ENCODE measurements around the gene IRX2.

IRX2 gene

GRCh38 chr5:2704806-2705645 is 46.5 kb downstream of the IRX2 start:
- ChIA-PET CTCF (no interaction called here), POLR2A (no interaction called here)
- TF ChIP-seq, protein P1, sequence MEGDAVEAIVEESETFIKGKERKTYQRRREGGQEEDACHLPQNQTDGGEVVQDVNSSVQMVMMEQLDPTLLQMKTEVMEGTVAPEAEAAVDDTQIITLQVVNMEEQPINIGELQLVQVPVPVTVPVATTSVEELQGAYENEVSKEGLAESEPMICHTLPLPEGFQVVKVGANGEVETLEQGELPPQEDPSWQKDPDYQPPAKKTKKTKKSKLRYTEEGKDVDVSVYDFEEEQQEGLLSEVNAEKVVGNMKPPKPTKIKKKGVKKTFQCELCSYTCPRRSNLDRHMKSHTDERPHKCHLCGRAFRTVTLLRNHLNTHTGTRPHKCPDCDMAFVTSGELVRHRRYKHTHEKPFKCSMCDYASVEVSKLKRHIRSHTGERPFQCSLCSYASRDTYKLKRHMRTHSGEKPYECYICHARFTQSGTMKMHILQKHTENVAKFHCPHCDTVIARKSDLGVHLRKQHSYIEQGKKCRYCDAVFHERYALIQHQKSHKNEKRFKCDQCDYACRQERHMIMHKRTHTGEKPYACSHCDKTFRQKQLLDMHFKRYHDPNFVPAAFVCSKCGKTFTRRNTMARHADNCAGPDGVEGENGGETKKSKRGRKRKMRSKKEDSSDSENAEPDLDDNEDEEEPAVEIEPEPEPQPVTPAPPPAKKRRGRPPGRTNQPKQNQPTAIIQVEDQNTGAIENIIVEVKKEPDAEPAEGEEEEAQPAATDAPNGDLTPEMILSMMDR (IDR thresholded peaks at IDR 0.05; ENCODE audit: control extremely low read depth, extremely low read depth, low read depth, missing control alignments), result no peak
- DNase-seq (ENCODE audit: extremely low spot score), result no peak

- ChIA-PET POLR2A (no interaction called here), CTCF (no interaction called here)
- TF ChIP-seq, protein P1 (IDR thresholded peaks at IDR 0.05; ENCODE audit: control extremely low read depth, extremely low read depth, low read depth, missing control alignments), result no peak
- DNase-seq (ENCODE audit: extremely low spot score), result no peak
Observed at GRCh38 chr5:2704111-2704510, 47.4 kb downstream of the IRX2 start.

- POLR2A ChIA-PET, result no interaction called here
- TF ChIP-seq, protein P1 (IDR thresholded peaks at IDR 0.05; ENCODE audit: control extremely low read depth, extremely low read depth, low read depth, missing control alignments), result no peak
- CTCF ChIA-PET, result no interaction called here
- no peak for DNase-seq (ENCODE audit: extremely low spot score)
Observed at GRCh38 chr5:2703615-2704014, 47.9 kb downstream of the IRX2 start.

DNA sequence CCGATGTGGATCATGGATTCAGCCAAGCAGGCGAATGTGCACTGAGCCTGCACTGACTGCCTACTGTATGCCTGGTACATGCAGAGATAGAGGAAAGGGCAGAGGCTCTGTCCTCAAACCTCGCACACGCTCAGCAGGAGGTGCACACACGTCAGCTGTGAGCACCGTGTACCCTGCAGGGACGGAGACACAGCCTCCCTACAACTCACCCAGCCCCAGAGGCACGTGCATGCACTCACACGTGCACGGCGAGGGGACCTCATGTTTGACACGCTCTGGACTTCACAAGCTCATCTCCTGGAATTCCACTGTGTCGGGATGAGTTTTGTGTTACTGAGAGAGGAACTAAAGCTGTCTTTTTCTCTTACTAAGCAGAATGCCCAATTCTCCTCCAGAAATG is 48.4 kb downstream of the IRX2 start:
- TF ChIP-seq, protein P1 (IDR thresholded peaks at IDR 0.05; ENCODE audit: control extremely low read depth, extremely low read depth, low read depth, missing control alignments), result no peak
- no peak for DNase-seq (ENCODE audit: extremely low spot score)
- CTCF ChIA-PET, result no interaction called here
- POLR2A ChIA-PET, result no interaction called here

DNA sequence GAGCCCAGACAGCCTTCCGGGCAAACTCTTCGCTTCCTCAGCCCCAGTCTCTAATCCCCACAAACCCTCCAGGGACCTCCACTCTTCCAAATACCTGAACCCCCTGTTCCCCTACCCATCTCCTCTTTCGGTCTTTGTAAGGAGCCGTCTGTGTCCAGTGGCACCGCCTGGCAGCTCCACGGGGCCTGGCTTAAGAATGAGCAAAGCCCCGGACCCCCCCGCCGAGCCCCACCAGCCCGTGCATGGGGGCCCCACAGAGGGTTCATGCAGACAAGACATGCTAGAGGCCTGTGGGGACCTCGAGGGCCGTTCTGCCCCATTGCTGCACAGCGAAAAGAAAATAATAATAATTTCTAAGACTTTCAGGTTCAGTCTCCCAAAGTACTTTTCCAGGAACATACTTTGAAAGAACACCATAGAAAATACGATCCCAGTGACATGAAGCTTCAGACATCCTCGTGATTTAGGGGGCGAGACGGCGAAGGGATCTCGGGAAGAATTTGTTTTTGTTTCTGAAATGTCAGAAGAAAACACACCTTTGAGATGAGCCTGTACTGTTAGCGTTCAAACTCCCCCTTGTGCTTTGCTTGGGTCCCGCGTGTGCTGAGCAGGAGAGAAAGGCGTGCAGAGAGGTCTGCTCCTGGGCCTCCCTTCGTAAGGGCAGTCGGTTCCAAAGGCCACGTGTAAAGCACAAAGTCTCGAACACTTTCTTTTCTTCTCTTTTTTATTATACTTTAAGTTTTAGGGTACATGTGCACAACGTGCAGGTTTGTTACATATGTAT is 49.2 kb downstream of the IRX2 start:
- TF ChIP-seq, protein P1 (IDR thresholded peaks at IDR 0.05; ENCODE audit: control extremely low read depth, extremely low read depth, low read depth, missing control alignments), result no peak
- ChIA-PET POLR2A (no interaction called here), CTCF (no interaction called here)
- no peak for DNase-seq (ENCODE audit: extremely low spot score)

DNA sequence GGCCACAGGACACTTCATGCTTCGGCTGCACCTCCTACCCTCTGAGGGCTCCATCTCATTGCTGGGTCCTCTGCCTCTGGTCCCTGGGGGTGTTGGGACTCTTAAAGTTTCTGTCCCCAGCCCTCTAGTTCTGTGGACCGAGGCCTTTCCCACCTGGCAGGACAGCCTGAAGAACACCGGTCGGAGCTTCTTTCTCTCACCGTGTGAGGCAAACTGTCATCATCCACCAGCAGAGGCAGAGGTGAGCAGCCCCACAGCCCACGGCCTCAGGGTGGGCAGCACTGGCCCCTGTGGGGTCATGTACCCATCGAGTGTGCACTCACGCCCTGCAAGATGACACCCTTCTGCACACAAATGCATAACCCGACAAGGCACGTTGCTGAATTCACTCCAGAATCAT is 49.9 kb downstream of the IRX2 start:
- ChIA-PET CTCF (no interaction called here), POLR2A (no interaction called here)
- TF ChIP-seq, protein P1 (IDR thresholded peaks at IDR 0.05; ENCODE audit: control extremely low read depth, extremely low read depth, low read depth, missing control alignments), result no peak
- no peak for DNase-seq (ENCODE audit: extremely low spot score)
